Hepatocyte (in vitro differentiated cells): Measurements from ENCODE around the gene HNRNPUL1.

ENCODE experiments used
- EZH2 ChIP-seq: fragments of 200-600 bp; sonication (generic); IDR thresholded peaks from 2 replicates; pipeline ENCODE4 v1.6.1; 2016; ENCODE audit warnings: antibody characterized with exemption, mild to moderate bottlenecking, borderline replicate concordance
- EZH2phosphoT487 ChIP-seq: fragments of 200-600 bp; sonication (generic); IDR thresholded peaks from one replicate; pipeline ENCODE4 v1.6.1; 2018; ENCODE audit warnings: antibody characterized with exemption, mild to moderate bottlenecking, low read depth, moderate library complexity; ENCODE audit not compliant: unreplicated experiment, severe bottlenecking
- TF ChIP-seq, protein P1 (sequence below): fragments of 200-600 bp; sonication (generic); IDR thresholded peaks from 2 replicates; pipeline ENCODE4 v1.5.1; 2016; ENCODE audit warnings: antibody characterized with exemption, mild to moderate bottlenecking; ENCODE audit not compliant: poor library complexity

DNA sequence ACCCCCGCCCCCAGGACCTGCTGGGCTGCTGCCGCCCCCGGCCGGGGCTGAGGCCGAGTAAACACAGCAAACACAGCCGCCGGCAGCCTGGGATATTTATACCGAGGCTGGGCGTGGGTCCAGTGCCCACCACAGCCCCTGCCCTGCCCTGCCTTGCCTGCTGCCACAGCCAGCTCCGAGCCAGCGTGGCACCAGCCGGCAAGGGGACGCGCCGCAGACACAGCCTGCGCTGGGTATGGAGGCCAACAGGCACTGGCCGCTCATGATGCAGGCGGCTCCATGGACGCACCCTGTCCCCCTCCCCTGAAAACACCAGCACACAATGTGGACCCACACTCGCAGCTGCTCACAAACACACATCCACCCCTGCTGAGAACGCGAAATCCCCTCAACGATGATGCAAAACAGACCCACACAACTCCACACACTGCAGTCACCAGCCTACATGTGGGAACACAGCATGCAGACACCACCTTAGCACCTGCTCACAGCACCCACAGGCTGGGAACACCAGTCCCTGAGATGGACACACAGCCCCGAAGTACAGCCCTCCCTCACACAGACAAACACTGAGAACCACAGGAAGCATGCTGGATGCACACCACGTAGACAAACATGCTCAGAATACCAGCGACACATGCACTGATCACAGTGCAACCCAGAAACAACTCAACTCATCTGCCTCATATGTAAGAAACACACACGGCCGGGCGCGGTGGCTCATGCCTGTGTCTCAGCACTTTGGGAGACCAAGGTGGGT lies 62.0 kb downstream of the HNRNPUL1 start:
- TF ChIP-seq EZH2 (no peak), EZH2phosphoT487 (no peak)
- TF ChIP-seq, protein P1, sequence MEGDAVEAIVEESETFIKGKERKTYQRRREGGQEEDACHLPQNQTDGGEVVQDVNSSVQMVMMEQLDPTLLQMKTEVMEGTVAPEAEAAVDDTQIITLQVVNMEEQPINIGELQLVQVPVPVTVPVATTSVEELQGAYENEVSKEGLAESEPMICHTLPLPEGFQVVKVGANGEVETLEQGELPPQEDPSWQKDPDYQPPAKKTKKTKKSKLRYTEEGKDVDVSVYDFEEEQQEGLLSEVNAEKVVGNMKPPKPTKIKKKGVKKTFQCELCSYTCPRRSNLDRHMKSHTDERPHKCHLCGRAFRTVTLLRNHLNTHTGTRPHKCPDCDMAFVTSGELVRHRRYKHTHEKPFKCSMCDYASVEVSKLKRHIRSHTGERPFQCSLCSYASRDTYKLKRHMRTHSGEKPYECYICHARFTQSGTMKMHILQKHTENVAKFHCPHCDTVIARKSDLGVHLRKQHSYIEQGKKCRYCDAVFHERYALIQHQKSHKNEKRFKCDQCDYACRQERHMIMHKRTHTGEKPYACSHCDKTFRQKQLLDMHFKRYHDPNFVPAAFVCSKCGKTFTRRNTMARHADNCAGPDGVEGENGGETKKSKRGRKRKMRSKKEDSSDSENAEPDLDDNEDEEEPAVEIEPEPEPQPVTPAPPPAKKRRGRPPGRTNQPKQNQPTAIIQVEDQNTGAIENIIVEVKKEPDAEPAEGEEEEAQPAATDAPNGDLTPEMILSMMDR: no peak
